NCI-H1417 treated with DMSO at 0.1 percent for 48 hours (cell line): ENCODE measurements around the gene TSPAN14.

Source experiments
- DNase-seq: peaks from one replicate; lab custom pipeline; 2025; lab: John Stamatoyannopoulos, UW

Gene TSPAN14

DNA sequence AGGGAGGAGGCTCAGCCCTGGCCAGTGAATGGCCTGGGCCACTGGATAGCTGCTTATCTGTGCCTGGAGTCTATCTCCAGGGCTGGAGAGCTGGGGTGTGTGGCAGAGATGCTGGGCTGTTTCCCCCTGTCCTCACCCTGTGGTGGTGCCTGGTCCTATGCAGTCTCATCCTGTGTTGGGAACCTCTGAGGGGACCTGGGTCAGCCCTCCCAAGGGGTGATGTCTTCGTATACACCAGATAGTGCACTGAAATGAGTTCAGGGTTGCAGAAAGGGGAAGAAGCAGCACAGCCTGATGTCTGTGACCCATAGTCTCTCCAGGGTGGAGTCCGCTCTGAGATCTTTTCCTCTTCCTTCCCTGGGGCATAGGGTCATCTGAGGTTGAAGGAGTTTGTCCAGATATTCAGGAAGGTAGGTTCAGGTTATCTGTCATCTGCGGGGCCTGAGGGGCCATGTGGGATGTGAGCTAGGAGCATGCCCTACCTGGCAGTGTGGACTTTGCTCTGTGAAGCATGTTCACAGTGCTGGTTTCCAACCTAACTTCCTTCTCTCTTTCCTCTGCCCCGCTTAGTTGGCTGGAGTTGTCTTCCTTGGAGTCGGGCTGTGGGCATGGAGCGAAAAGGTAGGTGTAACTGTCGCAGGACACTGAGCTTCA, 50.2 kb downstream of the TSPAN14 start:
- DNase-seq: no peak

DNA sequence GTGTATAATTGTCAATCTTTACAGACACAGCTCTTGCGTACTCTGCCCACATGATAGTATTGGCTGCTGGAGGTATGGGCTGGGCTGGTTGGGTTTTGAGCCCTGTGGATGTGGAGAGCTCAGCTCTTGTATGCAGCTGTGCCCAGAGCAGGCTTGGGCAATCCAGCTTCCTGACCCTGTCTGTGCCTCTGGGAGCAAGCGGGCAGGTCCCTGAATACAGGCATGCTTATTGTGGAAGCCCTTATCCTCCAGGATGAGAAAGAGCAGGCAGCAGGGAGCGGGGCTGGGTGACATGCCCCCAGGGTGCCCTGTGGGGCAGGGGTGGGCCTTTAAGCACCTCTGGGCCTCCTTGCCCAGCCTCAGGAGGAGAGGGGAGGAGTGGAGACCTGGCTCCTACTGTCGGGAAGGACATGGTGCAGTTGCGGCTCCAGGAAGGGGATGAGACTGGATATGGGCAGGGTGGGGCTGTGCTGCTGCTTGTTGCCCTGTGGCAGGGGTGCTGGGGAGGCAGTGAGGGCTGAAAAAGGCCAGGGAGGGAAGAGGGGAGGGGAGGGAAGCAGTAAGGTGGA, 50.9 kb downstream of the TSPAN14 start:
- no peak for DNase-seq

DNA sequence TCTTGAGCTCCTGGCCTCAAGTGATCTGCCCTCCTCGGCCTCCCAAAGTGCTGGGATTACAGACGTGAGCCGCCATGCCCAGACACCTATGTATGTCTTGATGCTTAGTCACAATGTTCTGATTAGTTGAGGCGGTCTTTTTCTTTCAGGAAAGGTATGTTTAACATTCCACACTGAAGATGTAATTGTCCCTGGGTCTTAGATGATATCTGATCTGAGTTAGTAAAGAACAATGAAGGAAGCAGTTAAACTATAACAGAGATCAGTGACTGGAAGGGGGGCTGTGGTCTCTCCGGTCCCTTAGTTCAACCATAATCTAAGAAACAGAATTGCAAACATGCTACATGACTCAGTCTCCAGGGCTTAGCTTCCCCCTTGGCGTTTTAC, 52.1 kb downstream of the TSPAN14 start:
- no peak for DNase-seq

DNA sequence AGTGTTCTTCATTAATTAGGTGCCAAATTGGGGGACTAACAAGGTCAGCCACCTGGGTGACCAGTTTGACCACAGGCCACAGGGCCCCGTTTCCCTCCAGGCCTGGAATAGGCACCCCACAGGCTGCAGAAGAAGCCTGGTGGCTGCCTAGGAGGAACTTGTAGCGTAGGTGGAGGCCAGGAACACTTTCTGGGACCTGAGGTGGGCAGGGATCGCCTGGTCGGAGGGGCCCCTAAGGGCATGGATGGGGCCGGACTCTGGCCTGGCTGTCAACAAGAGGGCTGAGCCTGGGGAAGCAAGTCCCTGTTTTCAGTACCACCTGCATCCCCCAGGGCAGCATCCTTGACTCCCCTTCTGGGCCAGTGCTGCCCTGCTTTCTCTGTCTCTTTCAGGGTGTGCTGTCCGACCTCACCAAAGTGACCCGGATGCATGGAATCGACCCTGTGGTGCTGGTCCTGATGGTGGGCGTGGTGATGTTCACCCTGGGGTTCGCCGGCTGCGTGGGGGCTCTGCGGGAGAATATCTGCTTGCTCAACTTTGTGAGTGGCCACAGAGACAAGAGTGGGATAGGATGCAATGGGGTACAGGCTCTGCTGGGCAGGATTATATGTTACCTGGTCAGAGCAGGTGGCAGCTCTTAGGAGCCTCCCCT, 52.9 kb downstream of the TSPAN14 start:
- DNase-seq: no peak

DNA sequence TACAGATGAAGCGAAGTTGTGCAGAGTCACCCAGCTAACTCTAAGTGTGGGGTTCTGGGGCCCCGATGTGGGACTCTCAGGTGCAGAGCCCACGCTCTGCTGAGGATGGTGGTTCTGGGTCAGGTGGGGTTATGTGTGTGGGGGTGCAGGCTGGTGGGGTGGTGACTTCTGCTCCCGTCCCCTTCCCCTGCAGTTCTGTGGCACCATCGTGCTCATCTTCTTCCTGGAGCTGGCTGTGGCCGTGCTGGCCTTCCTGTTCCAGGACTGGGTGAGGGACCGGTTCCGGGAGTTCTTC, 54.9 kb downstream of the TSPAN14 start:
- no peak for DNase-seq

DNA sequence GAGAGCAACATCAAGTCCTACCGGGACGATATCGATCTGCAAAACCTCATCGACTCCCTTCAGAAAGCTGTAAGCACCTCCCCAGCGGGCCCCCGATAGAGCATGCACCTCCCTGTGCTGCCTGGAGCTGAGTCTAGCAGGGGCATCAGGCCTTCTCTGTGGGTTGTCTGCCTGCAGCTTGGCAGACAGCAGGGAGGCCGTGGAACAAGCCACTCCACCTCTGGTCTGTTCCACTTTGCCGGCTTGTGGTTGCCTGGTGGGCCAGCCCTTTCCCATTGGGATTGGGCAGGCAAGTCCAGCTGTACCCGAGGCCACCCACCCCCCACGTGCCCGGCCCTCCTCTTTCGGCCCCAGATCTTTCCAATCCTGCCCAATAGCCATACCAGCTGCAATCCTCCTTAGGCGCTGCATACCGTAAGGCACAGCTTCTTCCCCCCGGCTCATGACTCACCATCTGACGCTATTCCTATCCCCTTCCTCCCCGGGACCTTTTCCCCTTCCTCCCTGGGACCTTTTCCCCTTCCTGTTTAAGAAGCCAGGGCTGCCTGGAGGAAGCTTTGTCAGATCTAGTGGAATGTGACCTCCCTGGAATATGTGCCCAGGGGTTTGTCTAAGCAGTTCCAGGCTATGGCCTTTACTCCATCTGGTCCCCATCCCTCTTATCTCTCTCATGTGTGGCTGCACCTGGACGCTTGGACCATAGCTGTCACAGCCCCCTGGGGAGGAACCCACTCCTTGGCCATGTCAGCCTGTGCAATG, 55.5 kb downstream of the TSPAN14 start:
- DNase-seq: no peak

DNA sequence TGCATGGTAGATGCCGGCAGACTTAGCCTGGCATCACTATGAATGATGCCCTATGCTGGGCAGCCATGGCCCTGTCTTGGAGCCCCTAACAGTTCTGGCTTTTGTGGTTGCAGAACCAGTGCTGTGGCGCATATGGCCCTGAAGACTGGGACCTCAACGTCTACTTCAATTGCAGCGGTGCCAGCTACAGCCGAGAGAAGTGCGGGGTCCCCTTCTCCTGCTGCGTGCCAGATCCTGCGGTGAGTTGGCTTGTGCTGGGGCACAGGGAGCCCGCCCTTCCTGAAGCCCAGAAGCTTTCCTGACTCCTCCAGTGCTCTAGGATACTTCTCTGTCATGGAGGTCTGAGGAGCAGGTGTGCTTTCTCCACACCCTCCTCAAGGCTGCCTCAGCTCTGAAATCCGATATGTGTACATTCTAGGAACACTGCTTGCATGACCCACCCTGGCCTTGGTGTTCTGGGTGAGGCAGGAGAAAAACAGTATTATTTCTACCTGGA, 58.0 kb downstream of the TSPAN14 start:
- no peak for DNase-seq

DNA sequence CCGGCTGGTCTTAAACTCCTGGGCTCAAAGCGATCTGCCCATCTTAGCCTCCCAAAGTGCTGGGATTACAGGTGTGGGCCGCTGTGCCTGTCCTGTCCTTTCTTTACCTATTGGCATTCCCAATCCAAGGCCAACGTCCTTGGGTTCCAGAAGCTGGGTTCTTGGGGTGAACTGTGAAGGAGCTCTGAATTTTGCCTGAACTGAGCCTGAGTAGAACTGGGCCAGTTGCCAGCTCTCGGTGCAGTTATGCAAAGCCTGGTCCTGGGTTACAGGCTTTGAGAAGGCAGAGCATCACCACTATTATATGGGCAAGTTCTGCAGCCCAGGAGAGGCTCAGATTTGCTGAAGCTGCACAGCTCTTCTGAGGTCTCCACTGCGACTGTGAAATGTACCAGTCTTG, 59.0 kb downstream of the TSPAN14 start:
- no peak for DNase-seq

DNA sequence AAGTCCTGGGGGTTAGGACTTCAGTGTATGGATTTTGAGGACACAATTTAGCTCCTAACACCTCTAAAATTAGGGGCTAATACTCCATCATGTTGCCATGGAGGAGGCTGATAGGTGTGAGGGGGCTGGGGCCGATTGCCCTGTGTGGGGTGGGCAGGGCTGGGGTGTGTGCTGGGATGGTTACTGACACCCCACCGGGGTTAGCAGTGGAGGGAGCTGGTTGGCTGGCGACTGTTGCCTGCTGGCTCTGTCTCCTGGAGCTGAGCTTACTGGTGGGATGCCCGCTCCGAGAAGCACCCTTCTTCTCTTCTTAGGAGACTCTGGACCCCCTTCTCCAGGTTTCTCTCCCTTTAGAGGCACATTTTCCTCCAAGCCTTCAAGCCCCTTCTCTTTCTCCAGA, 61.4 kb downstream of the TSPAN14 start:
- no peak for DNase-seq

DNA sequence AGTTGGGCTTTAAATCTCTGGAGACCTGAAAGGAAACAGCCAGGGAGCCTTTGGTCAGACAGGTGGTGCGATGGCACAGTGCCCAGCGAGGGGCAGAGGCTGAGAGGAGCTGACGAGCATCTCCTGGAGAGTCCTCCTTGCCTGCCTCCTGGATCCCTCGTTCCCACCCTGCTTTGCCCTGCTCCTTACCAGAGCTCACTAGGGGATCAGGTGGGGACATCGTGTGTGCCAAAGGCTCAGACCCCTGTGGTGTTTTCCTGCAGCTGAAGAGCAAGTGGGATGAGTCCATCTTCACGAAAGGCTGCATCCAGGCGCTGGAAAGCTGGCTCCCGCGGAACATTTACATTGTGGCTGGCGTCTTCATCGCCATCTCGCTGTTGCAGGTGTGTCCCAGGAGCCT, 61.8 kb downstream of the TSPAN14 start:
- DNase-seq: no peak

DNA sequence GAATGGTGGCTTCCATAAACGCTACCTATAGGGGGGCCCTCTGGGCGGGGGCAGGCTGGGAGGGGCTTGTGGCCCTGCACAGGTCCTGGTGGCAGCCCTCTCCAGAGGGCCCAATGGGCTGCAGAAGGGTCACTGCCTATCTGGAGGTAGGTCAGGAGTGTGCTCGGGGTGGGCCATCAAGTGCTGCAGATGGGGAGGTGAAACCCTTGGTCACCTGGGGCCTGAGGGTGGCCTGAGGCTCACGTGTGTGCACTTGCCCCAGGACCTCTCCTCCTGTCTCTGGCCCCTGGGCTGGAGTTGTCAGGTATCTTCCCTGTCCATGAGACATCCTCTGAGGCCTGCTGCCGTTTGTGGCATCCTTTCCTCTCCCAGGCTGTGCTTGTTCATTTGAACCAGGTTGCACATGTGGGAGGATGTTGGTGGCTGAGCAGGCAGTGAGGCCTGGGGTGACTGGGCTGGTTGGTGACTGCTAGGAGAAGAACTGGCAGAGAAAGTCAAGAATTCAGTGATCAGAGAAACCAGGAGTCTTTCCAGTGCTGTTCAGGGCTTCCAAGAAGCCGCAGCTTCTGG, 62.5 kb downstream of the TSPAN14 start:
- no peak for DNase-seq

DNA sequence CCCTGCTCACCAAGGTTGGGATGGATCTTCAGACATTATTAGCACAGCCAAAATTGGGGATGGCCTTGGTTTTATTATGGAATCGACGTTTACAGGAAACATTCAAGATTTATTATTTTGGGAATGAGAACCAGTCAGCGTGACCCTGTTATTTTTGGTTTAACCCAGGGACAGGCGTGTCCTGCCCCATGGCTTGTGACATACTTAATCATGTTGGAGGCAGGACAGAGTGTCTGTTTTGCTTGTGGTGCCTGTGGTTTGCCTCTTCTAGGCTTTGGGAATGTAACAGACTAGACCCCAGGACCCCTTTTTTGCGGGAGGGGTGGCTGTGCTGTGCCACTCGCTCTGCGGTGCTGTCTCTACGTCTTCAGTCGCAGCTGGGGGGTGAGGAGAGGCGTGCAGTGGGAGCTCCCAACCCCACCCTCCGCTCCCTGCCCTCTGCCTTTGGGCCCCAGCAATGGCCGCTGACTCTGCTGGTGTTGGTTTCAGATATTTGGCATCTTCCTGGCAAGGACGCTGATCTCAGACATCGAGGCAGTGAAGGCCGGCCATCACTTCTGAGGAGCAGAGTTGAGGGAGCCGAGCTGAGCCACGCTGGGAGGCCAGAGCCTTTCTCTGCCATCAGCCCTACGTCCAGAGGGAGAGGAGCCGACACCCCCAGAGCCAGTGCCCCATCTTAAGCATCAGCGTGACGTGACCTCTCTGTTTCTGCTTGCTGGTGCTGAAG, 63.5 kb downstream of the TSPAN14 start:
- no peak for DNase-seq

DNA sequence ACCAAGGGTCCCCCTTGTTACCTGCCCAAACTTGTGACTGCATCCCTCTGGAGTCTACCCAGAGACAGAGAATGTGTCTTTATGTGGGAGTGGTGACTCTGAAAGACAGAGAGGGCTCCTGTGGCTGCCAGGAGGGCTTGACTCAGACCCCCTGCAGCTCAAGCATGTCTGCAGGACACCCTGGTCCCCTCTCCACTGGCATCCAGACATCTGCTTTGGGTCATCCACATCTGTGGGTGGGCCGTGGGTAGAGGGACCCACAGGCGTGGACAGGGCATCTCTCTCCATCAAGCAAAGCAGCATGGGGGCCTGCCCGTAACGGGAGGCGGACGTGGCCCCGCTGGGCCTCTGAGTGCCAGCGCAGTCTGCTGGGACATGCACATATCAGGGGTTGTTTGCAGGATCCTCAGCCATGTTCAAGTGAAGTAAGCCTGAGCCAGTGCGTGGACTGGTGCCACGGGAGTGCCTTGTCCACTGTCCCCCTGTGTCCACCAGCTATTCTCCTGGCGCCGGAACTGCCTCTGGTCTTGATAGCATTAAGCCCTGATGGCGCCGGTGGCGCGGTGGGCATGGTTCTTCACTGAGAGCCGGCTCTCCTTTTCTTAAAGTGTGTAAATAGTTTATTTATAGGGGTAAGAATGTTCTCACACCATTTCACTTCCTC, 64.2 kb downstream of the TSPAN14 start:
- no peak for DNase-seq

DNA sequence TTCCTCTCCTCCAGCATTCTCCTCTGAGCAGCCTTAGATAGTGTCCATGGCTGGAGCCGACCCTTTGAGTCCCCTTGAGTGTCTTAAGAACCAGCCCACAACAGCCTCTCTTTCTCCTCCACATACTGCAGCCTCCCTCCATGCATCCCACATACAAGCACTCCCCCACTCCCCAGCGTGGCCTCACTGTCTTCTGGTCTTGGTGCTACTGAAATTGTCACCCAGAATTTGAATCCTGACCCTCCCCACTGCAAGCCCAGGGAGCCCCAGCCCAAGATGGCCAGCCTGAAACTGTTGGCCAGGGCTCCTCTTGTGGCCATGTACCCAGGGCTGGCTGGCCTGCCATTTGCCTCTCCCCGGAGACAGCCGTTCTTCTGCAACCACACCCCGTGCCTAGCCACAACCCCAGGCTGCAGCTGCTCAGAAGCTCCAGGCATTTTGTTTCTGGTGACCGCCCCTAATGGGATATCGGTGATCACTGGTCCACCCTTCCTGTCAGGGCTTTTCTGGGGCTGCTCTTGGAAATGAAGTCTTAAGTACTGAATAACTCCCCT, 64.8 kb downstream of the TSPAN14 start:
- DNase-seq: no peak

DNA sequence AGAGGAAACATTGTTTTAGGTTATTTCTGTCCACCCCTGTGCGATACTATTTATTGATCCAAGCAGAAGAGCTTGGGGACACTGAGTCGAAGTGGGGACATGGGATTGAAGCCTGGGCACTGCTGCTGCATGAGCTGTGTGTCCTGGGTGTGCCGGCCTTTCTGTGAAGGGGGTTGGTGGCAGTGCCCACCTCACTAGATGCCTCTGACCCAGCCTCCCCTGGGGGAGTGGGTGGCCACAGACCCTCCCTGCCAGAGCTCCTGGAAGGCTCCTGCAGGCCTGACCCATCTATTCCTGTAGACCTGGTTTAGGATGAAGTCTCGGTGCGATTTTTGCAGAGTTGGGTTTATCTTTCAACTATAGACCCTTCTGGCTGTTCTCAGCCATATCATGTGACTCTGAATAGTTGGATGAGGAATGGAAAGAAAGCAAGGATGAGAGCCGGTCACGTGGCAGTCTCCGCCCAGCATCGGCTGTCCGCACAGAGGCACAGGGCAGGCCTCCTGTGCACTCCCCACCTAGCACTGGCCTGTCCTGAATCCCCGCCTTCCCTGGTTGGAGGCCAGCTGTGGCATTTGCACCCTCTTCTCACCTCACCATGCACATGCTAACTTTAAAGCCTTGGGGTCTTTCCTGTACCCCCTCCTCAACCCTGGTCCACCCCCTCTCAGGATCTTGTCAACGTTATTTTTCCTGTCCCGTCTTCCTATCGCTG, 66.0 kb downstream of the TSPAN14 start:
- no peak for DNase-seq

DNA sequence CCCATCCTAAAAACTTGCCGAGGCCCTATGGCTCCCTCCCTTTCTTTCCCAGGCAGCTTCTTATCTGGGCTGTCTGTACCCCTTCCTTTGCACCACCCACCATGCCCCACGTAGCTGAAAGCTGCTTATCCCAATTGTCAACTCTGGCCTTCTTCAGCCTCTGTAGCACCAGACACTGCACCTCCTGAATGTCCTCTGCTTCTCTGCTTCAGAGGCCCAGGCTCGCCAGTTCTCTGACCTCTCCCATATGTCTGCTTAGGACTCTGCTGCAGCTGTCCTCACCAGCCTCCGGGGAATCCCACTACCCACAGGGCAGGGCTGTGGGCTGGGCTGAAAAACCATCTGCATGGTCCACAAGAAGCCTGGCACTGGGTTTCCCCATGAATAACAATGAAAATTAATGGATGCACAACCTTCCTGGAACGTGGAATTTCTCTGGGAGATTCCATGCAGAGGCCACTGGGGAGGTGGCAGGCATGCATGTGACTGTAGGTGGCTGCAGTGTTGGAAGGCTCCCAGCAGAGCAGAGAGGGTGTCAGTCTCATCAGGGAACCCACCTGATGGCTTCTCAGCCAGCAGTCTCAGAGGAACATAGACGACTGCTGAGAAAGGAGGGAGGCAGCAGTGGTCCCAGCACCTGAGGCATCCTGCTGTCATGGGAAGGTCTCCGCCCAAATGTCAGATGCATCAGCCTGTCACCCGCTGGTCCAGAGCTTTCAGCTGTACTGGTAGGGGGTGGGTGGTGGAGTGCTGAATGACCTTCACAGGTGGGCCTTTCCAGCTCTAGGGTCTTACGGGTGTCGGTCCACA, 66.8 kb downstream of the TSPAN14 start:
- DNase-seq: no peak

DNA sequence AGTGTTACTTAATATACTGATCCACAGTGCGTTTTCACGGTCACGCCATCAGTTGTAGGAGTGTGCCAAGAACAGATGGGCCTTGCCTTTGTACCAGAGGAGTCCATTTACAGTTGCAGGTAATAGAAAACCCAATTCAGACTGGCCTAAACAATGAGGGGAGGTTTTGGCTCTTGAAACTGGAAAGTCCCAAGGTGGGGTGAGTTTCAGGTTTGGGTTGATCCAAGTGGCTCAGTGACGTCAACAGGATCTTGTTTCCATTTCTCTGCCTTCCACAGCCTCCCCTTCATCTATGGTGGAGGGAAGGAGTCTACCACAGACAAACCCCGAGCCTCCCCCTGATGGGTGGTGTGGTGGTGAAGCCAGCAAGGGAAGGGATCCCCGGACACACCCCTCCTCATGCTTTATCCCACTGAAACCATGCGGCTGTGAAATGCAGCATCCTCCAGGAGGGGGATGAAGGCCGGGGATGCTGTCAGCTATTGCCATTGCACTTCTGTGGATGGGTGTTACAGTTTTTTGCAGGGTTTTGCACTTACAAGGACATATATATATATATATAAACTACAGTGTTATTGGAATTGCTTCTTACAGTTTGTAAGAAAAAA, 68.8 kb downstream of the TSPAN14 start:
- no peak for DNase-seq

DNA sequence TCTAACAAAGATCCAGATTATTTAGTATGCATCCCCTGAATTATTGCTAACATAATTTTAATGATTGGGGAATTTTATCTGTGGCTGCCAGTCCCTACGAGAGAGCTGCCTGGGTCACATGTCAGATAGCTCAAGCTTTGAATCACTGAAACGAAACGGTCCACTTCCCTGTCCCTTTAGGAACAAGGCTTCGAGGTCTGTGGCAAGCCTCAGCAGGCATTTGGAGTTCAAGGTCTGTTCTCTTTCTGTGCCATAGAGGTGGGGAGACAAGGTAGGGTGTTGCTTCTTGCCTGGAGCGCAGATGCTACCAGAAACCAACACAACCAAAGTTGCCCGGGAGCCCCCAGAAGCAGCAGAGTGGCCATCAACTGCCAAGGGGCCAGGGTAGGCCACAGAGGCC, 69.7 kb downstream of the TSPAN14 start:
- DNase-seq: no peak

DNA sequence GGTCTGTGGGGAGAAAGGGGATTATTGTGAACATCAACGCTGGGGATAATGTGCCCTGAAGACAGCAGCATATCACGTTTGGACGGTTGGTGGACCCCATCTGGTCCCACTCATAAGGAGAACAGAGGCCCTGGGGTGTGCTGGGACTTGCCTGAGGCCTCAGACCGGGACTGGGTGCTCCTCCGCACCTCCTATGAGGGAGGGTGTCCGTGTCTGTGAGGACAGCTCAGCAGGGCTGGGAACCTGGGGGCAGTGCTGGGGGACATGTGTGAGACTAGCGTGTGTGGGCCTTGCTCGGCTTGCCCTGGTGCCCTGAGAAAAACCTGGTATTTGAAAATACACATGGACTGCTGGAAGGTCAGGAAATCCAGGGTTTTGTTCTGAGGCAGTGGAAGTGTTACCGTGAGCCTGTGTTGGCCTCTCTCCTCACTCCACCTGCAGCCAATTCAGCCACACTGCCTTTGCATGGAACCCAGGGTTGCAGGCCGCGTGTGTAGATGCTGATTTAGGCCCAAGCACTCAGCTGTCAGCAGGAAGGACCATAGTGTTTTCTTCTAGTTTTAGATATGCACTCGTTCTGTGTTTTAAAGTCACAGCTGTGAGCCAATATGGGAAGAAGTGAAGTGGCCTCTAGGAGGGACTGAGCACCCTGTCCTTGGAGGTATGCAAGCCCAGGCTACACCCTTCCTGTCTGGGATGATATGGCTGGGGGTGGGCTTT, 70.2 kb downstream of the TSPAN14 start:
- no peak for DNase-seq
